Sigmoid colon (tissue), 7 donors: ENCODE results near the gene CENPP. TPM values are rescaled to one million over a fixed set of nuclear protein-coding genes. Genes with fewer than 3 reads are reported as not detected.
A peak's percentile ranks its signal among the peaks of the same experiment; 100 is the strongest.

Experiments
- DNase-seq: peaks from one replicate; pipeline ENCODE4 v3.0.0-alpha.2; 2019
- H3K27ac ChIP-seq, 4 donors: fragments of 200-600 bp; sonication (generic); one replicate each; pipeline ENCODE4 v1.5.1; 2016 to 2019; ENCODE audit warnings: mild to moderate bottlenecking in 1 of 4
- H3K27me3 ChIP-seq, 3 donors: fragments of 200-600 bp; sonication (generic); one replicate each; pipeline ENCODE4 v1.5.1; 2019; ENCODE audit warnings: mild to moderate bottlenecking in 1 of 3
- H3K36me3 ChIP-seq, 4 donors: fragments of 200-600 bp; sonication (generic); one replicate each; pipeline ENCODE4 v1.5.1; 2016 to 2019
- H3K4me1 ChIP-seq, 4 donors: fragments of 200-600 bp; sonication (generic); one replicate each; pipeline ENCODE4 v1.5.1; 2017 to 2019
- H3K4me3 ChIP-seq, 4 donors: fragments of 200-600 bp; sonication (generic); one replicate each; pipeline ENCODE4 v1.5.1; 2017 to 2019; ENCODE audit warnings: mild to moderate bottlenecking in 2 of 4, moderate library complexity in 1 of 4
- H3K9me3 ChIP-seq, 4 donors: fragments of 200-600 bp in 3 of 4; sonication (generic) in 3 of 4; one replicate each; pipeline versions ENCODE4 v1.5.1 to v1.6.1; 2013 to 2019
- CTCF ChIP-seq, 4 experiments: fragments of 450-650 bp in 3 of 4; fragments of 200-600 bp in 1 of 4; IDR thresholded peaks; one replicate each; pipeline ENCODE4 v1.5.1; 2016 to 2019; ENCODE audit warnings: antibody characterized with exemption in 4 of 4, mild to moderate bottlenecking in 3 of 4, moderate library complexity in 2 of 4
- EP300 ChIP-seq, 4 donors: sonication (generic); formaldehyde crosslinking; IDR thresholded peaks; one replicate each; pipeline ENCODE4 v1.6.1; 2017; ENCODE audit warnings: antibody characterized with exemption in 4 of 4
- POLR2A ChIP-seq, 2 donors: fragments of 450-650 bp; IDR thresholded peaks; one replicate each; pipeline ENCODE4 v1.6.1; 2016; ENCODE audit warnings: antibody characterized with exemption in 2 of 2, mild to moderate bottlenecking in 2 of 2, moderate library complexity in 2 of 2
- POLR2AphosphoS5 ChIP-seq, 4 donors: sonication (generic); formaldehyde crosslinking; IDR thresholded peaks; one replicate each; pipeline ENCODE4 v1.6.1; 2017; ENCODE audit warnings: antibody characterized with exemption in 4 of 4
- WGBS, 2 donors: extraction: QIAGEN DNeasy Blood & Tissue Kit; methylation state at CpG; one replicate each; pipeline ENCODE4 v1.1.7; 2013; 5-methylcytosine and 5-hydroxymethylcytosine counted together
- intact Hi-C: fragments of 100-400 bp; cut with DNase I; formaldehyde crosslinking; loops from one replicate; pipeline ENCODE4 v1.15.1; 2023
- polyA plus RNA-seq, 3 donors: library from polyadenylated mRNA; stranded (reverse); fragments of 200-250 nt; gene quantifications; one replicate each; pipeline ENCODE4 v1.2.3, GENCODE V29; 2013
- total RNA-seq, 4 donors: library from RNA; depleted of rRNA; stranded (reverse); fragments of >200 nt; gene quantifications; one replicate each; pipeline ENCODE4 v1.1.0, GENCODE V29; 2016
- donor health status: healthy with polysubstance abuse.
- donor health status: Bipolar disorder and iron deficiency.
- donor health status: healthy.

Gene CENPP
- total and polyA plus RNA-seq, 7 donors: 0.60 to 11.9 (median 2.4) TPM

- Histone ChIP-seq H3K27ac (peak within 1 kb of the TSS; percentile 45 to 56 (median 46)), H3K4me3 (peak within 1 kb of the TSS; percentile 0 to 24 (median 14)), H3K9me3 (no peaks in the 10 kb centered on the region), H3K27me3 (no peaks in the 10 kb centered on the region), H3K36me3 (no peaks in the 10 kb centered on the region), H3K4me1 (peaks cover 0 to 31% (median 19%) of the 10 kb centered on the region in 4 donors)
- no peak for DNase-seq
- 70 to 77% methylated on average over 1 of the region's 1 CpG for WGBS, 2 donors
- TF ChIP-seq POLR2A (IDR thresholded peaks at IDR 0.05): no peak
- TF ChIP-seq EP300 (IDR thresholded peaks at IDR 0.05): no peak
- peak in 1 of 4 donors; percentile 16 for TF ChIP-seq POLR2AphosphoS5 (IDR thresholded peaks at IDR 0.05)
- intact Hi-C loops: no loop called here
Measured at GRCh38 chr9:92424340-92424739, 98.6 kb downstream of the CENPP start, which contains the start of gene OMD. OMD (minus strand) TSS chr9:92424471; CDS start chr9:92417558, 6,913 bp downstream.

GRCh38 chr9:92425474-92425873 is 99.7 kb downstream of the CENPP start:
- no peak for TF ChIP-seq EP300 (IDR thresholded peaks at IDR 0.05)
- TF ChIP-seq POLR2A (IDR thresholded peaks at IDR 0.05): no peak
- TF ChIP-seq CTCF (IDR thresholded peaks at IDR 0.05): no peak
- peak in 1 of 4 donors; percentile 20 for TF ChIP-seq POLR2AphosphoS5 (IDR thresholded peaks at IDR 0.05)
- H3K27me3 ChIP-seq: no peaks in the 10 kb centered on the region
- H3K9me3 ChIP-seq: no peaks in the 10 kb centered on the region
- peaks cover 0 to 31% (median 19%) of the 10 kb centered on the region in 4 donors for H3K4me1 ChIP-seq
- intact Hi-C loops: no loop called here
- H3K27ac ChIP-seq: peak overlapping the region; percentile 45 to 56 (median 46)
- no peak for DNase-seq
- no peaks in the 10 kb centered on the region for H3K36me3 ChIP-seq
- no peak overlapping the region for H3K4me3 ChIP-seq
- WGBS, 2 donors: 69 to 71% methylated on average over 2 of the region's 2 CpGs

DNA sequence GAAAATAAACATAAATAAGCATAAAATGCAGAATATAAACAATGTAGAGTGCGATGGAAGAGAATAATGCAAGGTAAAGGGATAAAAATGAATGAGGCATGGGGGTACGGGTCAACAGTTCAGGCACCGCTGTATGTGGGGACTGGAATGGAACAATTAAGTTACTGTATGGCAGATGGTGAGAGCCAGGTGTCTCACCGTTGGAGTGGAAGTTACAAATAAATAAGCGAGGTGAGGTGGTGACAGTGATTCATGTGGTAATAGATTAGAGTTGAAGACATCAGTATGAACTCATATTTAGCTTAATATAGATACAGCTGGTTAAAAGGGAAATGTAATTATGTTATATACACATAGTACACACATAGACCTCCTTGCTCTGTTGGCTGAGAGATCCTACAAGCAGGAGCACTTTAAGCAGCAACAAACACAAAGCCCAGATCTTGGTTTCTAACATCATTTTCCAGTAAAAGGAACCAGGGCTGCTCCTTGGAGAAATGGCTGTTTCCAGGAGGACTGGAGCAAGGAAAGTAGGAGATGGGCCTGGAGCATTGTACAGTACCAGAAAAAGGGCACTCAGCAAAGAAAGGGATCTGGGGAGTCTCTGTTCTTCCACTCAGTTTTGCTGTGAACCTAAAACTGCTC is 100.9 kb downstream of the CENPP start:
- H3K27ac ChIP-seq: peak overlapping the region; percentile 8 to 56 (median 46)
- WGBS, 2 donors: 72 to 83% methylated on average over 5 of the region's 5 CpGs

DNA sequence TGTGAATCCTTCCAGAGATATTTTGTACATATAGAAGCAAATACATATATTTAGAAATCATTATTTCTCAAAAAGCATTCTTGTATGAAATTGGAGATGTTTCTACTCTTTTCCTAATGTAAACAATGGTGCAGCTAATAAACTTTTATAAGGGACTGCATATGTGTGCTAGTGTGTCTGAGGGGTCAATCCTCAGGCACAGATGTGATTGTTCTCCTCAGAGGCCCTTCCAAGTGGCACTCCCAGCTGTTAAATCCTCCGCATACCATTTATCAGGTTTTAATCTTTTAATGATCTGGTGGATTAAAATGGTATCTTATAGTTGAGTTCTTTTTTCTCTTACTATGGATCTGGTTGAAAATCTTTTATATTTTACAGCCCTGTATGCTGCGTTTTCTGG is 104.1 kb downstream of the CENPP start:
- Histone ChIP-seq H3K27me3 (no peaks in the 10 kb centered on the region), H3K27ac (no peak overlapping the region), H3K4me3 (no peak overlapping the region), H3K36me3 (no peaks in the 10 kb centered on the region), H3K4me1 (peaks cover 0 to 22% (median 15%) of the 10 kb centered on the region in 4 donors), H3K9me3 (no peaks in the 10 kb centered on the region)
- intact Hi-C loops: loop anchor here (10.0 kb wide), 1 partner anchor 285 kb away; no protein-coding TSS in a partner anchor
- no peak for DNase-seq
- WGBS, 2 donors: 64 to 85% methylated on average over 2 of the region's 2 CpGs
- TF ChIP-seq POLR2AphosphoS5 (IDR thresholded peaks at IDR 0.05) (no peak), CTCF (IDR thresholded peaks at IDR 0.05) (no peak), POLR2A (IDR thresholded peaks at IDR 0.05) (no peak), EP300 (IDR thresholded peaks at IDR 0.05) (no peak)

More for the DNA sequence above, 100.9 kb downstream of the CENPP start:
- intact Hi-C loops: no loop called here
- DNase-seq: no peak
- Histone ChIP-seq H3K27me3 (no peaks in the 10 kb centered on the region), H3K4me1 (peaks cover 0 to 31% (median 19%) of the 10 kb centered on the region in 4 donors), H3K4me3 (no peak overlapping the region), H3K36me3 (no peaks in the 10 kb centered on the region), H3K9me3 (no peaks in the 10 kb centered on the region)
- no peak for TF ChIP-seq EP300 (IDR thresholded peaks at IDR 0.05)
- TF ChIP-seq POLR2AphosphoS5 (IDR thresholded peaks at IDR 0.05): no peak
- no peak for TF ChIP-seq POLR2A (IDR thresholded peaks at IDR 0.05)
- TF ChIP-seq CTCF (IDR thresholded peaks at IDR 0.05): no peak

DNA sequence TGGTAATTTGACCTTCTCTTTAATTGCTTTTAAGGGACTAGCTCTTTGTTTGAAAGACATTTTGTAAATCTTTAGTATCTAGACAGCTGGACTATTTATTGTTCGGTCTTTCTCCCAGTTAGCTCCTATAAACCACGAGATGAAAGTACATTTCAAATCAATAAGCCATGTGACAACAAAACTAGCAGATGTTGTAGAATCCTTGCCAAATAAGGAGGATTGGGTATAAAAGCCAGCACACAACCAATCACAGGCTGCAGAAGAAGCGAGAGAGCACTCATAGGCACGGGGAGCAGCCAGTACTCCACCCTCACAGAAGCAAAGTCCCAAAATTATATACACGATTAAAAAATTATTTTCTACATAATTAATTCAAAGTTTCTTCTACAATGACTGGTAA is 106.6 kb downstream of the CENPP start:
- no peak for TF ChIP-seq POLR2A (IDR thresholded peaks at IDR 0.05)
- TF ChIP-seq CTCF (IDR thresholded peaks at IDR 0.05): no peak
- TF ChIP-seq EP300 (IDR thresholded peaks at IDR 0.05): no peak
- H3K36me3 ChIP-seq: no peaks in the 10 kb centered on the region
- 77% methylated on average over 5 of the region's 5 CpGs for WGBS, 2 donors
- no peak overlapping the region for H3K27ac ChIP-seq
- H3K4me3 ChIP-seq: no peak overlapping the region
- intact Hi-C loops: loop anchor here (10.0 kb wide), 1 partner anchor 288 kb away; no protein-coding TSS in a partner anchor
- no peaks in the 10 kb centered on the region for H3K4me1 ChIP-seq
- H3K9me3 ChIP-seq: no peaks in the 10 kb centered on the region
- no peaks in the 10 kb centered on the region for H3K27me3 ChIP-seq
- no peak for DNase-seq
